HG03442 (cell line): ENCODE data around the gene USH1C.

Experiments used
- ATAC-seq: cut with Tn5 transposase; IDR thresholded peaks from one replicate; pipeline ENCODE4 v1.9.1; 2021; ENCODE audit warnings: mild to moderate bottlenecking, moderate library complexity; ENCODE audit not compliant: unreplicated experiment

The USH1C gene

DNA sequence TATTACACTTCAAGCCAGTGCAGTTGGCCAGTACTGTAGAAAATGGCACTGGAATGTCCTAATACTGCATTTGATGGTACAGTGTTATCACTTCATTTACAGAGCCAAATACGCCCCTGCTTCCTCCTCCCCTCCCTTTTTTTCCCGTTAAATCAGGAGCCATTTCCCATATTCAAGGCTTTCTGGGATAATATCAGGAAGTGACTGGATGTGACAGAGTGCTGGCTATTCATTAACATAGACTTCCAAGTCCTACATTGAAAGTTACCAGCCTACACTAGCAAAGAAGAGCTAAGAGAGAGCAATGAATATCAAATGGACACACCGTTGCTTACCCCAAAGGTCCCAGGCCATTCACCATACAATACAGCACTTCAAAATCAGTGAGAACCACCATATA is 35.4 kb downstream of the USH1C start:
- ATAC-seq, result no peak

DNA sequence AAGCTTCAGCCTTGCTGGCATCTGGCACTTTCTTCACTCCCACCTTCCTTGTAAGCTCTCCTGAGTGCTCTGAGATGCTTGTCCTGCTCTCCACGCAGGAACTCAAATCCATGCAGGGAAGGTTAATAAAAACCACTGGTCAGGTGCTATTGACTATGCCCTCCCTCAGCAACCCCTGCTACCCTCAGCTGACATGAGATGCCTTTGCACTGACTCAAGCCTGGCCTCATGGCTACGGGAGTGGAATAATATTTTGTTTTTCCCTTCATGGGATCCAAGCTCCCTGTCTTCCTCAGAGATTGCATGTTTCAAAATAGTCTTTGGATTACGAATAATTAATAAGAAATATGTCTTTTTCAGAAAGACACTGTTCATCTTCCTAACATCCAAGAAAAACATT is 35.9 kb downstream of the USH1C start:
- ATAC-seq, result no peak

DNA sequence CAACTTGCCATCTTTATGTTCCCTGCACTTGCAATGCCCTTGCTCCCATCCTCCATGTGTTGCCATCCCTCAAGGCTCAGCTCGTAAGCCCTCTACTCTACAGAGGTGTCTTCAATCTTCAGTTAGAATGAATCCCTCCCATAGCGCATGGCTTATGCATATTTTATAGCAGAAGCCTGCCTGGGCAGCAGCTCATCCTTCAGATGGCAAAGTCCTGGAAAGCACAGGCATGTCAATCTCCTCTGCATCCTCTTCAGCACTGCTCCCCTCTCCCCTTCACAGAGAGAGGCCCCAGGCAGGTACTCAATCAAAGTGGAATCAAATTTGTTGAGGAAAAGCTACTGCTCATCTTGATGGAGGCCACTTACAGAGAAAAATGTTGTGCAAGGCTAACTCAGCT is 36.4 kb downstream of the USH1C start:
- no peak for ATAC-seq

DNA sequence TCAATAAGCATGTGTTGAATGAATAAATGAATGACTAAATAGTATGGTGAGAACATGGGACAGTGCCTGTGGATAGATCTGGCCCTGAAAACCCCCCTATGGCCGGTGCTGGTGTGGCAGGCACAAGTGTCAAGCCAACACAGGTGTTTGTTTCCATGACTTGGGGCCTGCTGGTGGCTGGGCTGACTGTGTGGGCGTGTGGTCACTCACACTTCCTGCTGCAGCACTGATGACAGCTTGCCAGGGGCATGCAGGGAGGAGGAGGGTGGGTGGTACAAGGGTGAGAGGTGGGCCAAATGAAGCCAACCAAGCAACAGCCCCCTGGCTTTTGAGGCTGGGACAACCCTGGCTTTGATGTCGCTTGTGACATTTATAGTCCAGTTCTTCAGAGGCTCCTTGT is 37.3 kb downstream of the USH1C start:
- ATAC-seq, result peak; percentile 73

DNA sequence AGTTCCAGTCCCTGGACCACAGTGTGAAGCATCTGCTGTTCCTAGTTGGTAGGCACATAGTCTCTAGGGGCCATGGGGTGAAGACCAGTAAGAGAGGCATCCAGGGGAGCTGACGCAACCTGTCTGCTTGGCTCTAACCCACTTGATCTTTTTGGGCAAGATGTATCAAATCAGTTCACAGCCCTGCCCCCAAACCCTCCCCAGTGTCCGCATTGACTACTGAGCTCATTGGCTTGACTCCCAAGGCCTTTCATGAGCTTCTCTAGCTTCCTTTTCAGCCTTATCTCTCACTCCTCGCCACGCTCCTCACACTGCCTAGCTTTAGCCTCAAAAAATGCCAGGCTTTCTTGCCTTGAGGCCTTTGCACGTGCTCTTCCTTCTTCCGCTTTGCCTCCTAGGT is 37.9 kb downstream of the USH1C start:
- no peak for ATAC-seq

DNA sequence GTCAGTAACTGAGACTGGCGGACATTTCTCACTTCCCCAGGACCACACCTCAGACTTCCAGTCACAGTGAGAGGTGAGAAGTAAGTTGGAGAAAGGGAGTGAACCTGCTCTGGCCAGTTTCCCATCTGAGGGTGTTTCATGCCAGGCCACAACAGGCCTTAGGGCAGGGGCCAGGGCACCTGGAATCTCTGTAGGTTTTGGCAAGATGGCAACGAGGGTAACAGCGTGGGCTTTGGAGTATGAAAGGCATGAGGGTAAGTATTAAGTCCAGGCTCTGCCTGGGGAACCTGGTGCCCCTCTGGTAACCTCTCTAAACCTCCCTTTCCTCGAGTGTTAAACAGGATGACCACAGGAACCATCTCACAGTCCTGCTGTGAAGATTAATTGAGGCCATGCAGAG is 39.1 kb downstream of the USH1C start:
- no peak for ATAC-seq

DNA sequence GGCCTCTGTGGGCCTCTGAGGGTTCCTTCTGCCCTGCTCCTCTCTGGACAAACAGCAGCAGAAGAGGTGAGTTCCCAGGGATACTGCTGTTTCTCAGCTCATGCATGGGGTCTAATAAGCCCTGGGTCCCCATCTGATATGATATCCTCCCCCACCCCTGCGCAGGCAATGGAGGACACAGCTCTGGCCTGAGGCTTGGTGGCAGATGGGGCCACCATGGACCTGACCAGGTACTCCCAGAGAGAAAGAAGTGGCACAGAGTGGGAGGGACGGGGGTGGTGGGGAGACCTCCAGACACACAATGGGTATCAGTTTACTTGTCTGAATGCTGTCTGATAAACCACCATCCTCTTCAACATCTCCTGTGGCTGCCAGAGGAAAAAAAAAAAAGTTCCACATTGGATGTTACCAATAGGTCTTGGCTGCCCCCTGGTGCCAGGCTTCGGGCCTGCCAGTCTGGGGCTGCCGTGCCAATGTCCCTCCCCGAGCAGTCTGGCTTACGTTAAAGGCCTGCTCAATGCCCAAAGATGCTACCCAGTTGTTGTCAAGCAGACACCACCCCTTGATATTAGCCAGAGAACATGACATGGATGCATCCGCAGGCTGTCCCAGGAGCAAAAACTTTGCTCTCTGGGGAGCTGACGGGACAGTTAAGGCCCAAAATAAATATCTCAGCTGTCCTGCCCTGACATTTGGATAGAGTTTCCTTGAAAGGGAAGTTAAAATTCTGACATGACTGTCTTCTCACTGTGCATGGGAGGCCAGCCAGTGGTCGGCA is 39.7 kb downstream of the USH1C start:
- peak; percentile 52 for ATAC-seq

DNA sequence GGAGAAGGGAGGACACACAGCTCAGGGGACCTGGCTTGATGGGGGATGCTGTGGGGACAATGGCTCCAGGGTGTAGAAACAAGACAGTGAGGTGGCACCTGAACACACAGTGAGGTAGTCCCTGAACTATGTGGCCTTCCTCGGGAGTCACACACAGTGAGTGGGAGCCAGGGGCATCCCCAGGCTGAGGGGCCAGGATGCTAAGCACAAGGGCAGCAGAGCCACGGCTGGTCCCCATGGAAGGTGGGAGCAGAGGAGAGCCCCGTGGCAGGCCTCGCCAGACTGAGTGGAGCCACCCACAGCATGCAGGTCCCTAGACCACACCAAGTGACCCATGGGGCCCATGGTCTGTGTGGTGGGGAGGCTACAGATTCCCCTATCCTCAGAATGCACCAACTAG is 41.6 kb downstream of the USH1C start:
- ATAC-seq, result no peak

DNA sequence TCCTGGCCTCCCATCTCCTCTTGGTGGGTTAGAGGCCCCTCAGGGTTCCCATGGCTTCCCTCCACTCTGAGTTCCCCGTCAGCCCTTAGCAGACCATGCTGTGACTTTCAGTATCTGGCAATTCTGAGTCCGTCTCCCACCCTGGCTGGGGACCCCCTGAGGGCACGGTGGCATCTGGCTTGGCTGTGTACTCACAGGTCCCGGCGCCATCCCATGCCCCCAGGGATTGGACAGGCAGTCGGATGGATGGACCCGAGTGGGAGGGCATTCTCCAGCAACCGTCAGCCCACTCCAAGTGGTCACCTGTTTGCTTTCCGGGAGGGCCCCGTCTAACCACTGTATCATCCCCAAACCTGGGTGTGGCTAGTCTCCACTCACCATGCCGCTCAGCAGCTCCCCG is 43.5 kb downstream of the USH1C start:
- no peak for ATAC-seq

DNA sequence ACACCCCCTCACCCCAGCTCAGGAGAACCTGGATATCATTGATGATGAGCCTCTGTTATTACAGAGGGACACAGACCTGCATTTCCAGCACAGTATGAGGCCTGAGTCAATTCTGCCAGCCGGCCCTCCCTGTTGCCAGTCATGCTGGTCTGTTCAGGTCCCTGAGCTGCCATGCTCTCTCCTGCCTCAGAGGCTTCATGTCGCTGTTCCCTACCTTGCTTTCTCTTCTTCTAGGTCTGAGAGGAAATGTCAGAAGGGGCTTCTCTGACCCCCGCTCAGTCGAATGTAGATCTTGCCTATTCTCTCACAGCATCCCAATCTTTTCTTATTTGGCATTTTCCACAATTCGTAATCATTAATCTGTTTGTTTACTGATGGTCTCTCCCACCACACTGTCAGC is 45.7 kb downstream of the USH1C start:
- no peak for ATAC-seq

DNA sequence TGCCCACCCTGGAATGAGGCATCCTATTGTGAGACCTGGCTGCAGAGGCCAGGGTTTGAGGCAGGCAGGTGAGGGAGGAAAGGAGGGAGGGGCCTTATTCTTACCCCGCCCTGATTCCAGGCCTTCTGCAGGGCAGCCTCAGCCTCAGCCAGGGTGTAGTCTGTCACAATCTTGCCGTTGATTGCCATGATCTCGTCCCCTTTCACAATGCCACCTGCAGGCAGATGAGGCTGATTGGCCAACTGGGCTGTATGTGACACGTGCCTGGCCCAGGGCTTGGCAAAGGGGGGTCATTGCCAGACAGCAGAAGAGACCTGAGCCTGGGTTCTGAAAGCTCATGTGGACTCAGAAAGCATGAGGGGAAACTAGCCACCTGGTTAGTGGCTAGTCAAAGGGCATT is 46.2 kb downstream of the USH1C start:
- no peak for ATAC-seq

DNA sequence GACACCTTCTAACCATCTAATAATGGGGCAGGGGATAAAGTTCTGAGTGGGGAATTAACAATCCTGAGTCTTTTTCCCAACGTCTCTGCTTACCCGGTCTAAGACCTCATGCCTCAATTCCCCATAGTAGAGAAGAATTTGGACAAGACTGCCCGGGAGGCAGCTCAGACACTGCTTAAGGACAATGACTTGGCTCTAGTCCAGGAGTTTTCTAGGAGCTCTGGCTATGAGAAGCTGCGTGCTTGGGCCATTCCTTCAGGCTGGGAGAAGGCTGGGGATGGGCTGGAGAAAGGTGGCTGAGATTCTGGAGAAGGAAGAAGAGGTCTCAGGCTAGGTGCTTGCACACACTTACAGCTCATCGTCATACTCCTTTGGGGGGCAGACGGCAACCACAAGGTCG is 47.8 kb downstream of the USH1C start:
- ATAC-seq, result no peak

DNA sequence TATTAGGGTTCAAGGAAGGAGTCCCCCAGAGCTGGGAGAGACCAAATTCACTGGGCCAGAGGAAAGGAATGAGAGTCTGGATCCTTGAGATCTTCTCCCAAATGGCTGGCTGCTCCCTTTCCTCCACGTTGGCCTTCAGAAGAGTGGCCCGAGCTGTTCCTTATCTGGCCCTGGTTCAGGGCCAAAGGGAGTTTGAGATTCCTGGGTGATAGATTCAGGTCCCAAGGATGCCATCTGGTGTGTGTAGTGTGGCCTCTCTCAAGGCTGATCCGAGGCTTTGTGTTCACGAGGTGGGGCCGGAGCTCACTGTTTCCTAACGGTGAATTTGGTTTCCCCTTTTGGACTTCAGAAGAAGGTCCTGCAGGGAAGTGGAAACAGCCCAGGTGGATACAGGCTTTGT is 50.2 kb downstream of the USH1C start:
- no peak for ATAC-seq

DNA sequence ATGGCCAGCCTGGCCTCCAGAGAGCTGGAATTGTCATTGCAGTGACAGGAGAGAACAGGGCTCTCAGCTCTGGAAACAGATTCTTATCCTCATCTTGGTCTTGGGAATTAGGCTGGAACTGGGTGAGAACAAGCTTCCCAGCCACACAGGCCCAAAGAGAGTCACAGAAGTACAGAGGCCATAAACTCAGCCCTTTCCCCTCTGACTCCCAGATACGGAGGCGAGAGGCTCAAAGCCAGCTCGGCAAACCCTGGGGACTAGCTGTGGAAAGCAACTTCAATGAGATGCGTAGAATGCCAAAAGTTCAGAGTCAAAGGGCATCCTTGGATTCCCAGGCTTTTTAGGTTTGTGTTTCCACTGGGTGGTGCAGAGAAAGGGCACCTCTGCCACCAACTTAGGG is 53.3 kb downstream of the USH1C start:
- no peak for ATAC-seq

DNA sequence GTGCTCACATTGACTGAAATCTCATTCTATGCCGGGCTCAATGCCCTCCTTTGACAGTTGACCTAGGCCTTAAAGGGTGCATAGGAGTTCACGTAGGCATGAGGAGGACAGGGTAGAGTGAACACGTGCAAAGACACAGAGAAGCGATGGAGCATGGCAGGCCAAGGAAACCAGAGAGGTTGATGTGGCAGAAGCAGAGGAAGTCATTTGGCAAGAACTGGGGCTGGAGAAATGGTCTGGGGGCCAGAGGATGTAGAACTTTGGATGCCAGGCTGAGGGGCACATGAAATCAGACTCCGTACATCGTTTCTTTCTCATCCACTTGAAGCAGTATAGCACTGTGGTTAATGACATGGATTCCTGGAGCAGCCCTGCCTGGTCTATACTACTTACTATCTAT is 54.0 kb downstream of the USH1C start:
- no peak for ATAC-seq

DNA sequence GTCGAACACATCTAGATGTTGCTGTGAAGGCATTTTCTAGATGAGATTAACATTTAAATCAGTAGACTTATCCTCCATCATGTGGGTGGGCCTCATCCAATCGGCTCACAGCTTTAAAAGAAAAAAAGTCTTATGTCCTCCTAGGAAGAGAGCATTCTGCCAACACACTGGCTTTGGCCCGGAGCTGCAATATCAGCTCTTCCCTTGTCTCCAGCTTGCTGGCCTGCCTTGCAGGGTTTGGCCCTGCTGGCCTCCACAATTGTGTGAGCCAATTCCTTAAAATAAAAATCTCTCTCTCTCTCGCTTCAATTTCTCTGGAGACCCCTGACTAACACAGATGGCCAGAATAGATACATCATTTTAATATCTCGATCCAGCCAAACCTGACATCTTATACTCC is 54.5 kb downstream of the USH1C start:
- ATAC-seq, result no peak

DNA sequence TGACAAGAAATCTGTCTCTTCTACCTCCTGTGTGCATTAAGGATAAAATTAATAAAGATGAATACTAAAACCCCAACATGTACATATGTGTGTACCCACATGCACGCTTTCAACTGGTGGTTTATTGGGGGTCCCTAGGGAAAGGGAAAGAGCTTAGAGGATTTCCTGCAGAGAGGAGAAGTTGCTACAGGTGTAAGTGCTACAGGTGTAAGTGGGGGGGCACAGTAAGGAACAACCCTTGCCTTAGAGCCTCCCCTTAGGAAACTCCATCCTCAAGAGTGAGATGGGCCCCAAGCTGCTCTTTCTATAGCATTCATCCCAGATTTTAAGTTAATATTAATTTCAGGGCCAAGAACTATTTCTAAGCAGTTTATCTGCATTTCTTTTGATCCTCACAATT is 55.7 kb downstream of the USH1C start:
- no peak for ATAC-seq

DNA sequence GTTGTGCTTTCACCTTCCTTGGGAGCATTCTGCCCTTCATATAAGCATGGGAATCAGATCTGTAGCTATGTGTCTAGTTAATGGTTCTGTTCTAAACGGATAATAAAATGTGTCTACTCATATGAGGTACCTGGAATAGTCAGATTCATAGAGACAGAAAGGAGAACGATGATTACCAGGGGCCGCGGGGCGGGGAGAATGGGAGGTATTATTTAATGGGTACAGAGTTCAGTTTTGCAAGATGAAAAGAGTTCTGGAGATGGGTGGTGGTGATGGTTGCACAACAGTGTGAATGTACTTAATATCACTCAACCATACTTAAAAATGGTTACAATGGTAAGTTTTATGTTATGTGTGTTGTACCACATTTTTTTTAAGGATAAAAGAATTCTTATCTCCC is 57.6 kb downstream of the USH1C start:
- ATAC-seq, result no peak

DNA sequence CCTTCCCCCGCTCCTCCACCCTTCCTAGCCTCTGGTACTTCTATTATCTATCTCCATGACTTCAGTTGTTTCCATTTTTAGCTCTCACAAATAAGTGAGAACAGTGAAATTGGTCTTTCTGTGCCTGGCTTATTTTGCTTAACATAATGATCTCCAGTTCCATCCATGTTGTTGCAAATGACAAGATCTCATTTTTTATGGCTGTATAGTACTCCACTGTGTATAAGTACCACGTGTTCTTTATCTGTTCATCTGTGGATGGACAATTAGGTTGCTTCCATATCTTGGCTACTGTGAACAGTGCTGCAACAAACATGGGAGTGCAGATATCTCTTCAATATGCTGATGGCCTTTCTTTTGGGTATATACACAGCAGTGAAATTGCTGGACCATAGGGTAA is 60.7 kb downstream of the USH1C start:
- no peak for ATAC-seq

DNA sequence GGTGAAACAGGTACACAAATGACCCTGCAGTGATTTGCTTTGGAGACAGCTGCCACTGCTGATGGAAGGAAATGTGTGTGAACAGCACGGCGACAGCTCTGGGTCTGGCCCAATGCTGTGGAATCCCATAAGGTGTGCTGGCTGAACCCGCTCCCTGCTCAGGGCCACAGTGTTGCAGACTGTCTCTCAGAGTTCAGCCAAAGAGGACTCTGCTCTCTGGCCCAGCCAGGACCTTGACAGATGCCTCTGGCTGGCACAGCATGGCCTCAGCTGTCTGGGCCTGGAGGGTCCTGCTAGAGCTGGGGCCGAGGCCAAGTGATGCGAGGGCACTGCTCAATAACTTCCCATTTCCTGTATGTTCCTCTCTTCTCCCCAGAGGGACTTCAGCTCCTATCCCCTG is 62.3 kb downstream of the USH1C start:
- ATAC-seq, result no peak

DNA sequence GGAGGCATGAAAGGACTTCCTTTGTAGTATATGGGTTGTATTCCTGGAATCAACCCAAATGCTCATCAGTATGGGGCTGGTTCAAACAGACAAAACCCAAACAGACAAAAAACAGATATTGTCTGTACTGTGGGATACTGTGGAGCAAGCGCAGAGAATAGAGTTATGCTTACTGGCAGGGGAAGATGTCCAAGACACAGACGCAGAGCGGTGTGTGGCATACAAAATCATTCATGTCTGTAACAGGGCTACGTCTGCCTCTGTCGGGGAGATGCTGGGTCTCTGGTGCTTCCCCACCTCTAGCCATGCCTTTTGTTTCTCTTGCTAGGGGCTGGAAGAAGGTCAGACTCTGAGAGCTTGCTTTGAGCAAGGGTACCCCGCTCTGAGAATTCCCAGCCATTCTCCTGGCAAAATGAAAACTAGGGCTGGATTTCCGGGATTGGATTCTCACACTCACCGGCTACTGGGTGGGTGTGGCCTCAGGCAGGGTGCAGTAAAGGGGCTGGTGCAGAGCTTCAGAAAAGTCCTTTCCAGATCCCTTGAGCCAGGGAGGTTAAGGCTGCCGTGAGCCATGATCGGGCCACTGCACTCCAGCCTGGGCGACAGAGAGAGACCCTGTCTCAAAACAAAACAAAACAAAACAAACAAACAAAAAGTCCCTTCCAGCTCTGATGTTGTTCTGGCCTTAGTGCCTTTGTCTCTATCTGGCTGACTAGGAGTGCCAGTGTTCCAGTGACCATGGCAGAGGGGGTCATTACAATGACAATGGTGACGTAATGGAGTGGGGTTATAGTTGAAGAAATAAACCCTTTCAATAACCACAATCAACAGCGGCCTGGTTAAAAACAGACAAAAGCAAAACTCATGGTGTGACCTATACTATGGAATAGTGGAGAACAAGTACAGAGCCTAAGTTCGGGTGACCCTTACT is 64.7 kb downstream of the USH1C start:
- no peak for ATAC-seq

DNA sequence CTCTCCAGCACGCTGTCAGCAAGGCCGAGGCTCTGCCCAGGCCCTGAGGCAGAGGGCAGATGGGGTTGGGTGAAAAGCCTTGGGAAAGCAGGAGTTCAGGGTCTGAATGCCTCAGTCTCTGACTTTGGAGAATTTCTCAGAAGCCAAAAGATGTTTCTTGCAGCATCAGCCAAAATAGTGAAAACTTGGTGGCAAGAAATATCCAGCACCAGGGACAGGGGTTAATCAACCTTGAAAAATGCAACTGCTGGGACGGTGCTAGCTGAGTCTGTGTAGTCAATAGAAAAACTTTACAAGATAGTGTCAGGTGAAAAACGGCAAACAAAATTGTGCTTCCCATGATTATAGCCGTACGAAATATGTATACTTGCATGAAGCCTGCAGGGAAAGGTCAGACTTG is 66.1 kb downstream of the USH1C start:
- ATAC-seq, result no peak
